ENCODE results near the gene TMTC3. TPM values are rescaled to one million over a fixed set of nuclear protein-coding genes. Genes with fewer than 3 reads are reported as not detected.
A peak's percentile ranks its signal among the peaks of the same experiment; 100 is the strongest.

Gene TMTC3
- polyA plus RNA-seq, 3 donors from 2014 or later, result 1.7 to 3.7 (median 1.7) TPM

GRCh38 chr12:88218293-88218692 lies 76.2 kb downstream of the TMTC3 start:
- no peak for DNase-seq
- Mint-ChIP-seq H3K9me3 (peaks cover 6 to 40% (median 12%) of the 10 kb centered on the region in 6 donors), H3K36me3 (peaks cover 0 to 4% (median 0%) of the 10 kb centered on the region in 3 donors), H3K27me3 (ENCODE audit: low read depth in 3 of 3) (peaks cover 0 to 2% (median 0%) of the 10 kb centered on the region in 3 donors), H3K4me1 (no peaks in the 10 kb centered on the region), H3K4me3 (no peak overlapping the region), H3K27ac (no peak overlapping the region)

- Mint-ChIP-seq H3K4me1 (no peaks in the 10 kb centered on the region), H3K27ac (no peak overlapping the region), H3K9me3 (peaks cover 6 to 27% (median 9%) of the 10 kb centered on the region in 6 donors), H3K36me3 (no peaks in the 10 kb centered on the region), H3K27me3 (ENCODE audit: low read depth in 3 of 3) (peaks cover 0 to 2% (median 0%) of the 10 kb centered on the region in 3 donors), H3K4me3 (no peak overlapping the region)
- no peak for DNase-seq
Measured at GRCh38 chr12:88219861-88220260, 77.8 kb downstream of the TMTC3 start.

- DNase-seq, result no peak
- Mint-ChIP-seq H3K9me3 (peaks cover 4 to 27% (median 9%) of the 10 kb centered on the region in 6 donors), H3K4me3 (no peak overlapping the region), H3K36me3 (no peaks in the 10 kb centered on the region), H3K27ac (no peak overlapping the region), H3K27me3 (ENCODE audit: low read depth in 3 of 3) (no peaks in the 10 kb centered on the region), H3K4me1 (no peaks in the 10 kb centered on the region)
Measured at GRCh38 chr12:88223519-88223918, 81.4 kb downstream of the TMTC3 start.

DNA sequence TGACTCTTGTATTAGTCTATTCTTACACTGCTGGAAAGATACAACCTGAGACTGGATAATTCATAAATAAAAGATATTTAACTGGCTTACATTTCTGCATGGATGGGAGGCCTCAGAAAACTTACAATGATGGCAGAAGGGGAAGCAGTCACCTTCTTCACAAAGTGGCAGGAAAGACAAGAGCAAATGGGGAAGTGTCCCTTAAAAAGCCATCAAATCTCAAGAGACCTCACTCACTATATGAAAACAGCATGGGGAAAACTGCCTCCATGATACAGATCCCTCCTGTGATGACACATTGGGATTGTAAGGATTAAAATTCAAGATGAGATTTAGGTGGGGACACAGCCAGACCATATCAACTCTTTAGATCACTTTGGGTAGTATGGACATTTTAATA lies 83.7 kb downstream of the TMTC3 start:
- Mint-ChIP-seq H3K27me3 (ENCODE audit: low read depth in 3 of 3) (no peaks in the 10 kb centered on the region), H3K27ac (no peak overlapping the region), H3K36me3 (no peaks in the 10 kb centered on the region), H3K9me3 (peaks cover 0 to 5% (median 2%) of the 10 kb centered on the region in 6 donors), H3K4me3 (no peak overlapping the region), H3K4me1 (no peaks in the 10 kb centered on the region)
- DNase-seq, result no peak

GRCh38 chr12:88227263-88227662 lies 85.2 kb downstream of the TMTC3 start:
- no peaks in the 10 kb centered on the region for H3K36me3 Mint-ChIP-seq
- H3K27ac Mint-ChIP-seq, result no peak overlapping the region
- H3K4me1 Mint-ChIP-seq, result no peaks in the 10 kb centered on the region
- peaks cover 0 to 2% (median 0%) of the 10 kb centered on the region in 6 donors for H3K9me3 Mint-ChIP-seq
- H3K4me3 Mint-ChIP-seq, result peak overlapping the region in 1 of 5 donors; percentile 44
- DNase-seq, result no peak
- H3K27me3 Mint-ChIP-seq (ENCODE audit: low read depth in 3 of 3), result no peaks in the 10 kb centered on the region

DNA sequence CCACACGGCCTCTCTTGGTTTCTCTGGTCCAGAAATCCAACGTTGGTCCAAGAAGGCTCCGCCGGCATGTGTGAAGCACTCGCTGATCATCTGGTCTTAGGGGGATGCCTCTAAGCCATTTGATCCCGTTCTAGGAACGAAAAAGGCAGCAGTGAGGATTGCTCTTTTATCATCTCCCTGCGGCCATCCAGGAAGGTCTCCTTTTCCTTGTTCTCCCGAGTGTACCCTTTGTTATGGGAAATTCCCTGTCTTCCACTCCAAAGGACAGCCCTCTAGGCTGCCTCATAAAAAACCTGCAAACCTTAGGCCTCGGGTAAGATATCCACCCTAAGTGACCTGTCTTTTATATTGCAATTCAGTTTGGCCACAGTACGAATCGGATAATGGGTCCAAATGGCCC lies 85.8 kb downstream of the TMTC3 start:
- no peak for DNase-seq
- Mint-ChIP-seq H3K4me1 (no peaks in the 10 kb centered on the region), H3K4me3 (no peak overlapping the region), H3K36me3 (no peaks in the 10 kb centered on the region), H3K27me3 (ENCODE audit: low read depth in 3 of 3) (no peaks in the 10 kb centered on the region), H3K9me3 (peaks cover 0 to 2% (median 0%) of the 10 kb centered on the region in 6 donors), H3K27ac (no peak overlapping the region)

GRCh38 chr12:88228720-88229119 lies 86.6 kb downstream of the TMTC3 start:
- H3K4me1 Mint-ChIP-seq, result no peaks in the 10 kb centered on the region
- H3K27me3 Mint-ChIP-seq (ENCODE audit: low read depth in 3 of 3), result no peaks in the 10 kb centered on the region
- peak overlapping the region in 1 of 6 donors; percentile 8 for H3K27ac Mint-ChIP-seq
- H3K36me3 Mint-ChIP-seq, result no peaks in the 10 kb centered on the region
- H3K9me3 Mint-ChIP-seq, result peaks cover 0 to 2% (median 0%) of the 10 kb centered on the region in 6 donors
- DNase-seq, result no peak
- H3K4me3 Mint-ChIP-seq, result no peak overlapping the region

GRCh38 chr12:88230271-88230670 lies 88.2 kb downstream of the TMTC3 start:
- Mint-ChIP-seq H3K36me3 (no peaks in the 10 kb centered on the region), H3K4me1 (no peaks in the 10 kb centered on the region)
- no peak for DNase-seq

DNA sequence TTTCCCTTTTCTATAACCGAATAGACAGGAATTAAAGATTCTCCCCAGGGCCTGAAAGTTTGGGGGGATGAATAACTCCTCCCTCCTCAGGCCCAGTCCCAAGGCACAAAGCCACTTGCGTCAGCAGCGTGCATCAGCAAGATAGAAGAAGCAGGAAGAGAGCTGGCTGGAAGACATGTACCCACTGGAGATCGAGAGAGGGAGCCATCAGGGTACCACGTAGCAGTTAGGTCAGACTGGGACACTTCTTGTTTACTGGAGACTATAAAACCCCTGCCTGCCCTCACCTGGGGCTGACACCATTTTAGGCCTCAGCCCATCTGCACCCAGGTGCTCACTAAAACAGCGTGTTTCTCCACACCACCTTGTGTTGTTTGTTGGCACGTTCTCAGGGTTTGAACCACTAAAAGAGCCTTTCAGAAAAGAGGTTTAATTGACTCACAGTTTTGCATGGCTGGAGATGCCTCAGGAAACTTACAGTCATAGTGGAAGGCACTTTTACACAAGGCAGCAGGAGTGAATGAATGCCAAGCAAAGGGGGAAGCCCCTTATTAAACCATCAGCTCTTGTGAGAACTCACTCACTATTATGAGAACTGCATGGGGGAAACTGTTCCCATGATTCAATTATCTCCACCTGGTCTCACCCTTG lies 93.2 kb downstream of the TMTC3 start:
- Mint-ChIP-seq H3K27me3 (ENCODE audit: low read depth in 3 of 3) (no peaks in the 10 kb centered on the region), H3K9me3 (peaks cover 0 to 4% (median 0%) of the 10 kb centered on the region in 6 donors), H3K4me3 (no peak overlapping the region), H3K4me1 (no peaks in the 10 kb centered on the region), H3K36me3 (no peaks in the 10 kb centered on the region), H3K27ac (no peak overlapping the region)
- DNase-seq, result no peak

More at GRCh38 chr12:88230271-88230670, 88.2 kb downstream of the TMTC3 start:
- H3K9me3 Mint-ChIP-seq, result peaks cover 0 to 2% (median 0%) of the 10 kb centered on the region in 6 donors
- no peaks in the 10 kb centered on the region for H3K27me3 Mint-ChIP-seq (ENCODE audit: low read depth in 3 of 3)
- H3K4me3 Mint-ChIP-seq, result no peak overlapping the region
- H3K27ac Mint-ChIP-seq, result no peak overlapping the region

GRCh38 chr12:88237954-88238353 lies 95.8 kb downstream of the TMTC3 start:
- DNase-seq, result no peak
- no peaks in the 10 kb centered on the region for H3K27me3 Mint-ChIP-seq (ENCODE audit: low read depth in 3 of 3)
- H3K4me3 Mint-ChIP-seq, result no peak overlapping the region
- no peak overlapping the region for H3K27ac Mint-ChIP-seq
- H3K36me3 Mint-ChIP-seq, result no peaks in the 10 kb centered on the region
- peaks cover 0 to 5% (median 1%) of the 10 kb centered on the region in 6 donors for H3K9me3 Mint-ChIP-seq
- H3K4me1 Mint-ChIP-seq, result no peaks in the 10 kb centered on the region

DNA sequence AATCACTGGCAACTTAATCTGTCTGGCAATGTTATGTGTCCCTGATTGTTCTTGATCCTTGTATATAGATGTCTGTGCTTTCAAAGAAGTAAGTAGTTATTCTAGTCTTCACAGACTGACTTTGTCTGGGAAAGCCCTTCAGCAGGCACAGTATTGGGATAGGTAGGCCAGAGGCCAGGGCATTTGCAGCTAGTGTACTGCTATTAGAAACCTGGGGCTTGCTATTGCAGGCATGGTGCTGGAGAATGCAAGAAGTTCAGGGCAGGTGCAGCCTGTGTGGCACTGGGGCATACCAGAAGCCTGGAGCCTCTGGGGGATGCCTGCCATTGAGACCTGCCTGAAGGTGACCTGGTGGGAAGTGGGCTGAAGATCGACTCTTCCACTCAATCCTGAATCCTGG lies 96.3 kb downstream of the TMTC3 start:
- no peak for DNase-seq
- H3K4me3 Mint-ChIP-seq, result no peak overlapping the region
- no peaks in the 10 kb centered on the region for H3K36me3 Mint-ChIP-seq
- H3K4me1 Mint-ChIP-seq, result no peaks in the 10 kb centered on the region
- peaks cover 0 to 5% (median 1%) of the 10 kb centered on the region in 6 donors for H3K9me3 Mint-ChIP-seq
- no peaks in the 10 kb centered on the region for H3K27me3 Mint-ChIP-seq (ENCODE audit: low read depth in 3 of 3)
- H3K27ac Mint-ChIP-seq, result no peak overlapping the region

GRCh38 chr12:88241862-88242570 lies 99.9 kb downstream of the TMTC3 start:
- no peak overlapping the region for H3K27ac Mint-ChIP-seq
- H3K4me1 Mint-ChIP-seq, result no peaks in the 10 kb centered on the region
- H3K4me3 Mint-ChIP-seq, result no peak overlapping the region
- H3K9me3 Mint-ChIP-seq, result peaks cover 0 to 14% (median 3%) of the 10 kb centered on the region in 6 donors
- H3K36me3 Mint-ChIP-seq, result no peaks in the 10 kb centered on the region
- H3K27me3 Mint-ChIP-seq (ENCODE audit: low read depth in 3 of 3), result peaks cover 0 to 2% (median 0%) of the 10 kb centered on the region in 3 donors
- DNase-seq, result no peak

- Mint-ChIP-seq H3K4me3 (no peak overlapping the region), H3K27ac (no peak overlapping the region), H3K27me3 (ENCODE audit: low read depth in 3 of 3) (peaks cover 0 to 2% (median 0%) of the 10 kb centered on the region in 3 donors)
Measured at GRCh38 chr12:88242571-88242925, 100.4 kb downstream of the TMTC3 start.

GRCh38 chr12:88242939-88243338 lies 100.8 kb downstream of the TMTC3 start:
- H3K27ac Mint-ChIP-seq, result no peak overlapping the region
- no peak overlapping the region for H3K4me3 Mint-ChIP-seq
- no peaks in the 10 kb centered on the region for H3K4me1 Mint-ChIP-seq
- no peaks in the 10 kb centered on the region for H3K36me3 Mint-ChIP-seq
- DNase-seq, result no peak
- peaks cover 0 to 14% (median 3%) of the 10 kb centered on the region in 6 donors for H3K9me3 Mint-ChIP-seq
- peaks cover 0 to 2% (median 0%) of the 10 kb centered on the region in 3 donors for H3K27me3 Mint-ChIP-seq (ENCODE audit: low read depth in 3 of 3)

More at GRCh38 chr12:88242571-88242925, 100.4 kb downstream of the TMTC3 start:
- DNase-seq, result no peak
- Mint-ChIP-seq H3K36me3 (no peaks in the 10 kb centered on the region), H3K9me3 (peaks cover 0 to 14% (median 3%) of the 10 kb centered on the region in 6 donors), H3K4me1 (no peaks in the 10 kb centered on the region)

Data from immature natural killer cell (primary cell).